Measurements from ENCODE around the gene KIF6.

DNA sequence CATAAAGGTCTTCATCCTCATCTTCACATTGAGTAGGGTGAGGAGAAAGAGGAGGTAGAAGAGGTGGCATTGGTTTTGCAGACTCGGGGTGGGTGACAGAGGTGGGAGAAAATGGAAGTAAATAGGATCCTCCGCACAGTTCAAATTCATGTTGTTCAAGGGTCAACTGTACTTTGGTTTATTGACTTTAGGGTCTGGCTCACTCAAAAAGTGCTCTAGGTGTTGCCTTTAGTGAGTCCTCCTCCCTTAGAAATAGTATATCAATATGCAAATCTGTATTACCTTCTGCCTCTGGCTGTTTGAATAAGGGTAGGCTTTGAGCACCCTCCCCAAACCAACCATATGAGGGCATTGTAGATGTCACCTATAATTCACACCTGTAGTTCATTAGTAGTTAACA lies 54.7 kb downstream of the KIF6 start:
- TF ChIP-seq, protein P1, sequence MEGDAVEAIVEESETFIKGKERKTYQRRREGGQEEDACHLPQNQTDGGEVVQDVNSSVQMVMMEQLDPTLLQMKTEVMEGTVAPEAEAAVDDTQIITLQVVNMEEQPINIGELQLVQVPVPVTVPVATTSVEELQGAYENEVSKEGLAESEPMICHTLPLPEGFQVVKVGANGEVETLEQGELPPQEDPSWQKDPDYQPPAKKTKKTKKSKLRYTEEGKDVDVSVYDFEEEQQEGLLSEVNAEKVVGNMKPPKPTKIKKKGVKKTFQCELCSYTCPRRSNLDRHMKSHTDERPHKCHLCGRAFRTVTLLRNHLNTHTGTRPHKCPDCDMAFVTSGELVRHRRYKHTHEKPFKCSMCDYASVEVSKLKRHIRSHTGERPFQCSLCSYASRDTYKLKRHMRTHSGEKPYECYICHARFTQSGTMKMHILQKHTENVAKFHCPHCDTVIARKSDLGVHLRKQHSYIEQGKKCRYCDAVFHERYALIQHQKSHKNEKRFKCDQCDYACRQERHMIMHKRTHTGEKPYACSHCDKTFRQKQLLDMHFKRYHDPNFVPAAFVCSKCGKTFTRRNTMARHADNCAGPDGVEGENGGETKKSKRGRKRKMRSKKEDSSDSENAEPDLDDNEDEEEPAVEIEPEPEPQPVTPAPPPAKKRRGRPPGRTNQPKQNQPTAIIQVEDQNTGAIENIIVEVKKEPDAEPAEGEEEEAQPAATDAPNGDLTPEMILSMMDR (IDR thresholded peaks at IDR 0.05): no peak
- TF ChIP-seq POLR2AphosphoS5 (IDR thresholded peaks at IDR 0.05) (no peak), POLR2A (IDR thresholded peaks at IDR 0.05) (no peak), EP300 (IDR thresholded peaks at IDR 0.05) (no peak)

All from gastroesophageal sphincter (tissue), 3 donors.